ENCODE data around the gene UBE2I.

GRCh38 chr16:1338855-1339675 lies 29.6 kb downstream of the UBE2I start:
- no peak for TF ChIP-seq POLR2A (IDR thresholded peaks at IDR 0.05)
- TF ChIP-seq CTCF (IDR thresholded peaks at IDR 0.05), result no peak

Measured in prostate gland (tissue), 2 donors.